Measurements from ENCODE around the gene HPS1. TPM values are rescaled to one million over a fixed set of nuclear protein-coding genes. Genes with fewer than 3 reads are reported as not detected.

HPS1 gene
- total and polyA plus RNA-seq, 10 of the 15 experiments (the other 5 are each of a cell fraction or from before 2014, with no cell fraction given): 27.1 to 138 (median 54.8) TPM

DNA sequence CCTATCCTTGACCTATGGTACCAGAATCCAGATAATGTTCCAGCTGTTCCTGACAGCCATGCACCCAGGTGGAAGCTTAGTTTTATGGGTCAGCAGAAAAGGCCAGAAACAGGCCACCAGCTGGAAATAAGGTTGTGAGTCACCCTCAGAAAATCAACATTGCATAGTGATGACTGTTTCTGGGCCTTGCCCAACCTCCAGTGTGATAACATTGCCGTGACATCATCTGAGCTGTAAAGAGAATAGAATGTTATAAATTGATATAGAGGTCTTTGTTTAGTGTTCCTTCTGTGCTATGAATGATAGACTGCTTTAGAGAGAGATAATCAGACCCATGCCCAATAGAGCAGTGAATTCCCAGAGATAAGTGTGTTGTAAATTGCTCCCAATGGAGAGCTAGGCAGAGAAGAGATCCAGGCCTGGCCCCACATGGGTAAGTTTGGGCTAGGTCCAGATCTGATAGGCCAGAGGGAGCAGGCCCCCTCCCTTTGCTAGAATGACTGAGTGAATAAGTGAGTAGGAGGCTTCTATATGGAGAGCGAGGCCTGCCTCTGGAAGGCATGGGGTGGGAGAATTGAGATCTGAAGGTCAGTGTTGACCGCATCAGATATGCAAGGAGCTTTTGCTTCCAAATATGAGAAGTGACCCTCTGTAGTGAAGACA is 14.2 kb upstream of the HPS1 start (continued):
- TF ChIP-seq, protein P1, sequence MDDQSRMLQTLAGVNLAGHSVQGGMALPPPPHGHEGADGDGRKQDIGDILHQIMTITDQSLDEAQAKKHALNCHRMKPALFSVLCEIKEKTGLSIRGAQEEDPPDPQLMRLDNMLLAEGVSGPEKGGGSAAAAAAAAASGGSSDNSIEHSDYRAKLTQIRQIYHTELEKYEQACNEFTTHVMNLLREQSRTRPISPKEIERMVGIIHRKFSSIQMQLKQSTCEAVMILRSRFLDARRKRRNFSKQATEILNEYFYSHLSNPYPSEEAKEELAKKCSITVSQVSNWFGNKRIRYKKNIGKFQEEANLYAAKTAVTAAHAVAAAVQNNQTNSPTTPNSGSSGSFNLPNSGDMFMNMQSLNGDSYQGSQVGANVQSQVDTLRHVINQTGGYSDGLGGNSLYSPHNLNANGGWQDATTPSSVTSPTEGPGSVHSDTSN (IDR thresholded peaks at IDR 0.05; ENCODE audit: insufficient replicate concordance, low read depth, low read length): no peak
- no peak for TF ChIP-seq TCF12 (IDR thresholded peaks at IDR 0.05; ENCODE audit: low read depth, low read length)

DNA sequence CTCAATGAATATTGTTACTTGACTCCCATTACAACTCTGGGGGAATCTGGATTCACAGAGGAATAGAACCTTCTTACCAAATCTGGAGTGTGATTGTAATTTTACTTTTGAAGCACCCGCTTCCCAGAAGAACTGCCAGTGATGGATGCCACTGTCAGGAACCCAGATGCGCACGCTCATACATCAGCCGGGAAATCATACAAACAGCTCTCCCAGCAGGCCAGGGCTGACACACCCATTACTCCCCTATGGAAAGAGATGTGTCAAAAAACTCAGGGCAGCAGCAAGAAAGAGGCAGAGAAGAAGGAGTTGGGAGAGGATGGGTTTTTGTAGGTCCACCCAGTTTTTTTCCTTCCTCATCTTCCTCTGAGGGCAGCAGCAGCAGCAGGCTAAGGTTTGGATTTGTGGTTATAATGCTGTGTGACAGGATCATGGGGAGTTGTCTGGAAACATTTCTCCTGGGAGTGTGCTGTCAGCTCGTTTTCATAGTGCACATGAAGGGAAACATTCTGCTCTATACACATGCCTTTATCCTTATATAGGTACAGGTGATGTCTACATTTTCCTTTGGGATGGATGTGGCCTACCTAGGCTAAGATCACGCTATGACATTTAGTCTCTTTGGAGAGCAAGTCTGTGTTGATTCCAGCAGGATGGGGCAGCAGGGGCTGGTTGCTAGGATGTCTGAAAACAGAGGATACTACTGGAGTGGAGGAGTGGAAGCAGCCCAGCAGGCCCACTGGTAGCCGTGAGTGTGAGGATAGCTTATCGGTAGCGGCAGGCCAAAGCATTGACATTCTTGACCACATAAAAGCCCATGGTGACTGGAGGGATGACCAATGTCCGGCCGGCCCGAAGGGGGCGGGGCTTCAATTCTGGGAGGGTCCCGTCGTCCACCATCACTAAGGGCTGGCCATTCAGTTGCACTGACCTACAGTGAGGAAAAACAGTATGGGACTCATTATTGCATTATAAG is 12.4 kb upstream of the HPS1 start:
- POLR2A ChIA-PET: no interaction called here
- H3K4me1 ChIP-seq (ENCODE audit: control insufficient read depth, insufficient read depth, low read length): no peaks in the 10 kb centered on the region
- no peaks in the 10 kb centered on the region for H4K20me1 ChIP-seq (ENCODE audit: control insufficient read depth, insufficient read depth)
- SMC1A ChIA-PET (ENCODE audit: uncharacterized antibody, unreplicated experiment): no interaction called here
- no peaks in the 10 kb centered on the region for H3K36me3 ChIP-seq (ENCODE audit: control insufficient read depth in 2 of 2, insufficient read depth in 2 of 2, low read length in 1 of 2)
- in situ Hi-C loops (cut with MboI): no loop called here
- no TSS peak for BruUV-seq (replicated peaks)
- no peaks in the 10 kb centered on the region for H3K27me3 ChIP-seq (replicated peaks in 1 of 2; ENCODE audit: control insufficient read depth in 2 of 2, insufficient read depth in 2 of 2, low read length in 1 of 2)
- CTCF ChIA-PET: interaction anchor here (1.0 kb wide), 2 partner anchors 34 to 214 kb away, joined by 3 read pairs; no protein-coding TSS in a partner anchor
- no peak overlapping the region for H3K4me2 ChIP-seq (ENCODE audit: control insufficient read depth, insufficient read depth)
- FAIRE-seq (no peak), ATAC-seq (no peak), DNase-seq (ENCODE audit: low read depth, low spot score) (no peak)
- H3K9me3 ChIP-seq (replicated peaks; ENCODE audit: control insufficient read depth, insufficient read depth, low read length): no peaks in the 10 kb centered on the region
- no peak overlapping the region for H3K27ac ChIP-seq (ENCODE audit: control insufficient read depth, insufficient read depth)
- no peak overlapping the region for H3K9ac ChIP-seq (ENCODE audit: control insufficient read depth, insufficient read depth, low read length)
- RAD21 ChIA-PET (ENCODE audit: unreplicated experiment): interaction anchor here (0.6 kb wide), 1 partner anchor 16 kb away, joined by 3 read pairs; no protein-coding TSS in a partner anchor
- intact Hi-C loops (cut with micrococcal nuclease; ENCODE audit: unreplicated experiment): no loop called here
- no peak overlapping the region for H3K4me3 ChIP-seq
- no peaks in the 10 kb centered on the region for H3K79me2 ChIP-seq (ENCODE audit: control insufficient read depth, insufficient read depth, low read length)
- H2AFZ ChIP-seq (ENCODE audit: control insufficient read depth, low read depth, low read length): no peak overlapping the region
- TF ChIP-seq EED (IDR thresholded peaks at IDR 0.05; ENCODE audit: low read depth) (no peak), HDAC6 (IDR thresholded peaks at IDR 0.05; ENCODE audit: unreplicated experiment) (no peak), BACH1 (IDR thresholded peaks at IDR 0.05; ENCODE audit: borderline replicate concordance) (no peak), DPF2 (IDR thresholded peaks at IDR 0.05) (no peak), IKZF1 (conservative IDR thresholded peaks at IDR 0.05) (no peak), NR2C2 (IDR thresholded peaks at IDR 0.05; ENCODE audit: borderline replicate concordance, control insufficient read depth, insufficient read length, low read depth) (no peak), EP300 (IDR thresholded peaks at IDR 0.05; ENCODE audit: borderline replicate concordance in 1 of 2, control insufficient read depth in 1 of 2, low read depth in 2 of 2, low read length in 2 of 2) (no peak)
- TF ChIP-seq, protein P2, sequence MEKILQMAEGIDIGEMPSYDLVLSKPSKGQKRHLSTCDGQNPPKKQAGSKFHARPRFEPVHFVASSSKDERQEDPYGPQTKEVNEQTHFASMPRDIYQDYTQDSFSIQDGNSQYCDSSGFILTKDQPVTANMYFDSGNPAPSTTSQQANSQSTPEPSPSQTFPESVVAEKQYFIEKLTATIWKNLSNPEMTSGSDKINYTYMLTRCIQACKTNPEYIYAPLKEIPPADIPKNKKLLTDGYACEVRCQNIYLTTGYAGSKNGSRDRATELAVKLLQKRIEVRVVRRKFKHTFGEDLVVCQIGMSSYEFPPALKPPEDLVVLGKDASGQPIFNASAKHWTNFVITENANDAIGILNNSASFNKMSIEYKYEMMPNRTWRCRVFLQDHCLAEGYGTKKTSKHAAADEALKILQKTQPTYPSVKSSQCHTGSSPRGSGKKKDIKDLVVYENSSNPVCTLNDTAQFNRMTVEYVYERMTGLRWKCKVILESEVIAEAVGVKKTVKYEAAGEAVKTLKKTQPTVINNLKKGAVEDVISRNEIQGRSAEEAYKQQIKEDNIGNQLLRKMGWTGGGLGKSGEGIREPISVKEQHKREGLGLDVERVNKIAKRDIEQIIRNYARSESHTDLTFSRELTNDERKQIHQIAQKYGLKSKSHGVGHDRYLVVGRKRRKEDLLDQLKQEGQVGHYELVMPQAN (conservative IDR thresholded peaks at IDR 0.05): no peak
- 57% methylated on average over 15 of the region's 15 CpGs for WGBS (ENCODE audit: insufficient coverage, insufficient replicate concordance, low lambda C conversion rate, missing lambda C conversion rate)
